ENCODE measurements around the gene ADK. TPM values are rescaled to one million over a fixed set of nuclear protein-coding genes. Genes with fewer than 3 reads are reported as not detected.

The ADK gene
- total and polyA plus RNA-seq, 2 donors (not counting 3 experiments of a cell fraction or from before 2014, with no cell fraction given) = 11.7 to 46.5 TPM

GRCh38 chr10:74290708-74291107 lies 139.7 kb downstream of the ADK start:
- Histone ChIP-seq H3K27me3 (ENCODE audit: control insufficient read depth in 2 of 2, insufficient read depth in 2 of 2, low read length in 2 of 2) (no peaks in the 10 kb centered on the region), H3K9me1 (replicated peaks; ENCODE audit: control insufficient read depth, extremely low read depth, insufficient read depth, low read length) (no peaks in the 10 kb centered on the region), H4K20me1 (replicated peaks; ENCODE audit: control insufficient read depth, extremely low read depth, insufficient read depth, low read length) (no peaks in the 10 kb centered on the region), H3K9me3 (replicated peaks; ENCODE audit: control insufficient read depth, insufficient read depth, low read length) (no peaks in the 10 kb centered on the region), H2AFZ (ENCODE audit: low read depth, low read length) (no peak overlapping the region), H3K9ac (replicated peaks; ENCODE audit: extremely low read depth, insufficient read depth, low read length) (no peak overlapping the region), H3K27ac (ENCODE audit: insufficient read depth, low read depth, low read length) (no peak overlapping the region), H3K36me3 (ENCODE audit: control insufficient read depth in 2 of 2, extremely low read depth in 1 of 2, insufficient read depth in 2 of 2, low read length in 2 of 2) (no peaks in the 10 kb centered on the region), H3K79me2 (ENCODE audit: control insufficient read depth, insufficient read depth, low read length) (peaks cover 25% of the 10 kb centered on the region), H3K4me2 (ENCODE audit: insufficient read depth, low read length) (no peak overlapping the region), H3K4me3 (replicated peaks in 1 of 3; ENCODE audit: insufficient read depth in 1 of 3, low read depth in 1 of 3, low read length in 3 of 3) (no peak overlapping the region), H3K4me1 (ENCODE audit: control insufficient read depth, extremely low read depth, insufficient read depth, low read length) (peaks cover 3% of the 10 kb centered on the region)
- no TSS peak for BruUV-seq (replicated peaks)
- DNase-seq (ENCODE audit: low read depth, low spot score) (peak; percentile 21), FAIRE-seq (no peak)
- ChIA-PET CTCF (no interaction called here), POLR2A (interaction anchor here (0.7 kb wide), 1 partner anchor 9 kb away, joined by 3 read pairs; no protein-coding TSS in a partner anchor)
- no peak for TF ChIP-seq POLR2AphosphoS5 (IDR thresholded peaks at IDR 0.05; ENCODE audit: insufficient read depth, low read depth, low read length)
- peak; percentile 35 for TF ChIP-seq FOS (IDR thresholded peaks at IDR 0.05; ENCODE audit: borderline replicate concordance, insufficient read depth, low read length)
- no peak for TF ChIP-seq MYC (IDR thresholded peaks at IDR 0.05; ENCODE audit: low read depth, low read length)
- TF ChIP-seq MAX (IDR thresholded peaks at IDR 0.05; ENCODE audit: insufficient read depth, insufficient read length) = no peak
- TF ChIP-seq JUN (IDR thresholded peaks at IDR 0.05; ENCODE audit: borderline replicate concordance, insufficient read depth, insufficient read length, low read depth) = no peak
- dilution Hi-C loops (cut with MboI; ENCODE audit: extremely low pct_ligation_motif_present, low sequenced_read_pairs) = no loop called here
- intact Hi-C loops (cut with micrococcal nuclease) = no loop called here

DNA sequence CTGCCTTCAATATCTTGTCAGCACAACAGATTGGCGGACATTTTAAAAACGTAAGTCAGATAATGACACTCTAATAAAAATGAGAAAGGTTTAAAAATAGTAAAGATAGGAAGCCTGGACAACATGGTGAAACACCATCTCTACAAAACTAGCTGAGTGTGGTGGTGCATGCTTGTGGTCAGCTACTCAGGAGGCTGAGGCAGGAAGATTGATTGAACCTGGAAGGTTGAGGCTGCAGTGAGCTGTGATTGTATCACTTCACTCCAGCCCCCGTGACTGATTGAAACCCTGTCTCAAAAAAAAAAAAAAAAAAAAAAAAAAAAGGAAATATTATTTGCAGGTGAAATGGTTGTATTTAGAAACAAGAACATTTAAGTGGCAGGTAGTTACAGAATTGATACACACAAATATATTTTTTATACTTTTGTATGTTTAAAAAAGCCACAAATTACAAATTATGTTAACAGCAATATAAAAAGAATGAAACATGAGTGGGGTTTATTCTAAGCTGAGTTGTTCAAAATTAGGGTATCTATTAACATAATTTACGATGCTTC lies 141.9 kb downstream of the ADK start:
- POLR2A ChIA-PET = no interaction called here
- CTCF ChIA-PET = interaction anchor here (0.8 kb wide), 1 partner anchor 15 kb away, joined by 3 read pairs; no protein-coding TSS in a partner anchor
- Histone ChIP-seq H3K27ac (ENCODE audit: insufficient read depth, low read depth, low read length) (no peak overlapping the region), H4K20me1 (replicated peaks; ENCODE audit: control insufficient read depth, extremely low read depth, insufficient read depth, low read length) (no peaks in the 10 kb centered on the region), H3K9me3 (replicated peaks; ENCODE audit: control insufficient read depth, insufficient read depth, low read length) (no peaks in the 10 kb centered on the region), H3K79me2 (ENCODE audit: control insufficient read depth, insufficient read depth, low read length) (peaks cover 21% of the 10 kb centered on the region), H3K4me2 (ENCODE audit: insufficient read depth, low read length) (no peak overlapping the region), H3K27me3 (ENCODE audit: control insufficient read depth in 2 of 2, insufficient read depth in 2 of 2, low read length in 2 of 2) (no peaks in the 10 kb centered on the region), H3K4me3 (replicated peaks in 1 of 3; ENCODE audit: insufficient read depth in 1 of 3, low read depth in 1 of 3, low read length in 3 of 3) (no peak overlapping the region), H3K9me1 (replicated peaks; ENCODE audit: control insufficient read depth, extremely low read depth, insufficient read depth, low read length) (no peaks in the 10 kb centered on the region), H3K9ac (replicated peaks; ENCODE audit: extremely low read depth, insufficient read depth, low read length) (no peak overlapping the region), H3K4me1 (ENCODE audit: control insufficient read depth, extremely low read depth, insufficient read depth, low read length) (peaks cover 3% of the 10 kb centered on the region), H3K36me3 (ENCODE audit: control insufficient read depth in 2 of 2, extremely low read depth in 1 of 2, insufficient read depth in 2 of 2, low read length in 2 of 2) (no peaks in the 10 kb centered on the region), H2AFZ (ENCODE audit: low read depth, low read length) (no peak overlapping the region)
- FAIRE-seq = no peak
- dilution Hi-C loops (cut with MboI; ENCODE audit: extremely low pct_ligation_motif_present, low sequenced_read_pairs) (no loop called here), intact Hi-C loops (cut with micrococcal nuclease) (no loop called here)
- no TSS peak for BruUV-seq (replicated peaks)
- no peak for TF ChIP-seq MAX (IDR thresholded peaks at IDR 0.05; ENCODE audit: insufficient read depth, insufficient read length)
- TF ChIP-seq JUN (IDR thresholded peaks at IDR 0.05; ENCODE audit: borderline replicate concordance, insufficient read depth, insufficient read length, low read depth) = no peak
- no peak for TF ChIP-seq FOS (IDR thresholded peaks at IDR 0.05; ENCODE audit: borderline replicate concordance, insufficient read depth, low read length)
- no peak for DNase-seq (ENCODE audit: low read depth, low spot score)

Data from endothelial cell of umbilical vein (primary cell).